PC-9 (cell line): ENCODE measurements around the gene OR2D2.

Source experiments
- CTCF ChIP-seq: fragments of 200-600 bp; sonication (generic); conservative IDR thresholded peaks from 2 replicates; pipeline ENCODE4 v1.6.1; 2017; ENCODE audit warnings: mixed run types, antibody characterized with exemption, mild to moderate bottlenecking, moderate library complexity
- EZH2 ChIP-seq: fragments of 200-600 bp; sonication (generic); IDR thresholded peaks from 2 replicates; pipeline ENCODE4 v1.8.0; 2017; ENCODE audit warnings: antibody characterized with exemption, low read depth

DNA sequence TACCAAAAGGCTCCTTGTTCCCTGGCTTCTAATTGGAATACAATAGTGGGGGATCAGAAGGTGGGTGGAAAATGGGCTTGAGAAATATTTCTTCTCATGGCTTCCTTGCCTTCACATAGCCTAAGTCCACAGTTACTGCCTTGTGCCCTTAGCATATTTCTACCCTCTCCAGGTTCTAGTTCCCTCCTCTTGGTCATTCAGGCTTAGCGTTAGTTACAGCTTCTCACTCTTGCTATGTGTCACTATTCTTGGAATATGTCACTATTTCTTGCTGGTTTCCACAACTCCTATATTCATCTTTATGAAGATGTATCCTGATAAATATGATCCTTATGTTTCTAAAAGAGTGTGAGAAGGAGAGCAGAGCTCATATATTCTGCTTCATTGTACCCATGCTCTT is 2.5 kb downstream of the OR2D2 start:
- TF ChIP-seq CTCF (no peak), EZH2 (no peak)
